Transverse colon (tissue), 4 donors: ENCODE data around the gene TBC1D12. TPM values are rescaled to one million over a fixed set of nuclear protein-coding genes. Genes with fewer than 3 reads are reported as not detected.

Source experiments
- DNase-seq: peaks from one replicate; pipeline ENCODE4 v3.0.0-alpha.2; 2019
- H3K27ac ChIP-seq, 4 donors: fragments of 200-600 bp; sonication (generic); 2 replicates each; pipeline ENCODE4 v1.5.1; 2016 to 2018; ENCODE audit warnings: inconsistent platforms in 4 of 4
- H3K27me3 ChIP-seq: fragments of 200-600 bp; sonication (generic); 2 replicates; pipeline ENCODE4 v1.5.1; 2017; ENCODE audit warnings: inconsistent platforms
- H3K36me3 ChIP-seq, 4 donors: fragments of 200-600 bp; sonication (generic); 2 replicates each; pipeline ENCODE4 v1.5.1; 2017 to 2019; ENCODE audit warnings: inconsistent platforms in 4 of 4
- H3K4me1 ChIP-seq, 4 donors: fragments of 200-600 bp; sonication (generic); 2 replicates each; pipeline ENCODE4 v1.5.1; 2017 to 2020; ENCODE audit warnings: inconsistent platforms in 4 of 4
- H3K4me3 ChIP-seq, 4 donors: fragments of 200-600 bp; sonication (generic); 1 replicate in 1 of 4; 2 replicates in 3 of 4; pipeline versions ENCODE4 v1.5.1 to v1.6.1; 2017 to 2019; ENCODE audit warnings: inconsistent platforms in 4 of 4
- H3K9me3 ChIP-seq, 2 donors: fragments of 200-600 bp; sonication (generic); 2 replicates each; pipeline ENCODE4 v1.5.1; 2017 to 2019; ENCODE audit warnings: inconsistent platforms in 2 of 2
- EP300 ChIP-seq: sonication (generic); formaldehyde crosslinking; IDR thresholded peaks from one replicate; pipeline ENCODE4 v1.6.1; 2017; ENCODE audit warnings: antibody characterized with exemption, low read depth
- POLR2A ChIP-seq: fragments of 450-650 bp; IDR thresholded peaks from one replicate; pipeline ENCODE4 v1.6.1; 2016; ENCODE audit warnings: antibody characterized with exemption, mild to moderate bottlenecking, moderate library complexity
- POLR2AphosphoS5 ChIP-seq, 3 donors: sonication (generic); formaldehyde crosslinking; IDR thresholded peaks; one replicate each; pipeline ENCODE4 v1.6.1; 2016; ENCODE audit warnings: antibody characterized with exemption in 3 of 3
- whole genome bisulfite sequencing, 2 donors: methylation state at CpG; one replicate each; pipeline ENCODE4 v1.1.5; 2018; ENCODE audit warnings: low coverage in 1 of 2; 5-methylcytosine and 5-hydroxymethylcytosine counted together
- in situ Hi-C, 4 donors: fragments of 200-750 bp; cut with MboI; loops; one replicate each; pipeline versions ENCODE4 v1.15.0 to v1.15.1; 2017; ENCODE audit warnings: low sequenced_read_pairs in 3 of 4, low pct_ligation_motif_present in 1 of 4, low pct_unique_long_range_greater_than_20kb in 1 of 4
- intact Hi-C: fragments of 100-400 bp; cut with DNase I; formaldehyde crosslinking; loops from one replicate; pipeline ENCODE4 v1.15.1; 2023; ENCODE audit warnings: low total_unique reads
- total RNA-seq, 4 donors: library from RNA; depleted of rRNA; stranded (reverse); fragments of >200 nt; gene quantifications; one replicate each; pipeline ENCODE4 v1.1.0, GENCODE V29; 2016
- TF ChIP-seq, protein P1 (sequence below), 5 experiments: fragments of 200-600 bp in 3 of 5; fragments of 450-650 bp in 2 of 5; sonication (generic) in 3 of 5; IDR thresholded peaks; 1 replicate in 2 of 5; 2 replicates in 3 of 5; pipeline ENCODE4 v1.5.1; 2016 to 2017; ENCODE audit warnings: antibody characterized with exemption in 5 of 5, inconsistent platforms in 3 of 5, mild to moderate bottlenecking in 2 of 5, moderate library complexity in 1 of 5

TBC1D12 gene
- total RNA-seq, 4 donors from 2014 or later: 27.2 to 58.0 (median 38.0) TPM

GRCh38 chr10:94461503-94461902 is 59.2 kb downstream of the TBC1D12 start:
- in situ Hi-C loops: no loop called here
- TF ChIP-seq EP300 (no peak), POLR2AphosphoS5 (IDR thresholded peaks at IDR 0.05) (no peak), POLR2A (no peak)
- TF ChIP-seq, protein P1, sequence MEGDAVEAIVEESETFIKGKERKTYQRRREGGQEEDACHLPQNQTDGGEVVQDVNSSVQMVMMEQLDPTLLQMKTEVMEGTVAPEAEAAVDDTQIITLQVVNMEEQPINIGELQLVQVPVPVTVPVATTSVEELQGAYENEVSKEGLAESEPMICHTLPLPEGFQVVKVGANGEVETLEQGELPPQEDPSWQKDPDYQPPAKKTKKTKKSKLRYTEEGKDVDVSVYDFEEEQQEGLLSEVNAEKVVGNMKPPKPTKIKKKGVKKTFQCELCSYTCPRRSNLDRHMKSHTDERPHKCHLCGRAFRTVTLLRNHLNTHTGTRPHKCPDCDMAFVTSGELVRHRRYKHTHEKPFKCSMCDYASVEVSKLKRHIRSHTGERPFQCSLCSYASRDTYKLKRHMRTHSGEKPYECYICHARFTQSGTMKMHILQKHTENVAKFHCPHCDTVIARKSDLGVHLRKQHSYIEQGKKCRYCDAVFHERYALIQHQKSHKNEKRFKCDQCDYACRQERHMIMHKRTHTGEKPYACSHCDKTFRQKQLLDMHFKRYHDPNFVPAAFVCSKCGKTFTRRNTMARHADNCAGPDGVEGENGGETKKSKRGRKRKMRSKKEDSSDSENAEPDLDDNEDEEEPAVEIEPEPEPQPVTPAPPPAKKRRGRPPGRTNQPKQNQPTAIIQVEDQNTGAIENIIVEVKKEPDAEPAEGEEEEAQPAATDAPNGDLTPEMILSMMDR (IDR thresholded peaks at IDR 0.05): no peak
- Histone ChIP-seq H3K4me1 (no peaks in the 10 kb centered on the region), H3K9me3 (no peaks in the 10 kb centered on the region), H3K27me3 (no peaks in the 10 kb centered on the region), H3K4me3 (no peak overlapping the region), H3K36me3 (peaks cover 0 to 10% (median 0%) of the 10 kb centered on the region in 4 donors), H3K27ac (no peak overlapping the region)
- 94 to 100% methylated on average over 1 of the region's 1 CpG for WGBS, 2 donors
- DNase-seq: no peak
- intact Hi-C loops: no loop called here

DNA sequence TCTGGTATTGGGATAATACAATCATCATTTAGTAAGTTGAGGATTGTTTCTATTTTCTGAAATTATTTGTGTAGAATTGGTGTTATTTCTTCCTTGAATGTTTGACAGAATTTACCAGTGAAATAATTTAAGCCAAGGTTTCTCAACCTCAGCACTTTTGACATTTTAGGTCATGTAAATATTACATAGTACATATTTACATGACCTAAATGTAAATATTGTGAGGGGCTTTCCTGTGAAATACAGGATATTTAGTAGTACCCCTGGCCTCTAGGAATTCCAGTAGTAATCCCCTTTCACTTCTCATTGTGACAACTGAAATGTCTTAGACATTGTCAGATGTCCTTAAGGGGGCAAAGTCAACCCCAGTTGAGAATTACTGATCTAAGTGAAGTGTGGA is 59.8 kb downstream of the TBC1D12 start:
- Histone ChIP-seq H3K36me3 (peaks cover 0 to 10% (median 0%) of the 10 kb centered on the region in 4 donors), H3K4me1 (no peaks in the 10 kb centered on the region), H3K4me3 (no peak overlapping the region), H3K27me3 (no peaks in the 10 kb centered on the region), H3K9me3 (no peaks in the 10 kb centered on the region), H3K27ac (no peak overlapping the region)
- intact Hi-C loops (no loop called here), in situ Hi-C loops (no loop called here)
- DNase-seq: no peak
- TF ChIP-seq POLR2A (no peak), EP300 (no peak), POLR2AphosphoS5 (IDR thresholded peaks at IDR 0.05) (no peak)
- TF ChIP-seq, protein P1 (IDR thresholded peaks at IDR 0.05): no peak

DNA sequence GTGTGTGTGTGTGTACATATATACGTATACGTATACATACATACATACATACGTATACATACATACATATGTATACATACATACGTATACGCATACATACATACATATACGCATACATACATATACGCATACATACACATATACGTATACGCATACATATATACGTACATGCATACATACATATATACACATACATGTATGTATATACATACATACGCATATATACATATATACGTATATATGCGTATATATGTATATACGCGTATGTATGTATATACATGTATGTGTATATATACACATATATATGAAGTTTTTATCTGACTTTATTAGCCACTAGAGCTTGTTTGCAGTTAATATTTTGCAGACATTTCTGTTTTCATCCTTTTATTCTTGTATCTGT is 63.3 kb downstream of the TBC1D12 start:
- WGBS, 2 donors: 90 to 94% methylated on average over 15 of the region's 15 CpGs
- TF ChIP-seq EP300 (no peak), POLR2A (no peak), POLR2AphosphoS5 (IDR thresholded peaks at IDR 0.05) (no peak)
- TF ChIP-seq, protein P1 (IDR thresholded peaks at IDR 0.05): no peak

GRCh38 chr10:94481410-94481809 is 79.1 kb downstream of the TBC1D12 start:
- no peaks in the 10 kb centered on the region for H3K27me3 ChIP-seq
- in situ Hi-C loops: no loop called here

More for the DNA sequence above, 63.3 kb downstream of the TBC1D12 start:
- DNase-seq: no peak
- intact Hi-C loops: no loop called here
- in situ Hi-C loops: no loop called here
- H3K27me3 ChIP-seq: no peaks in the 10 kb centered on the region
- no peak overlapping the region for H3K4me3 ChIP-seq
- H3K27ac ChIP-seq: no peak overlapping the region
- no peaks in the 10 kb centered on the region for H3K36me3 ChIP-seq
- no peaks in the 10 kb centered on the region for H3K4me1 ChIP-seq
- no peaks in the 10 kb centered on the region for H3K9me3 ChIP-seq

DNA sequence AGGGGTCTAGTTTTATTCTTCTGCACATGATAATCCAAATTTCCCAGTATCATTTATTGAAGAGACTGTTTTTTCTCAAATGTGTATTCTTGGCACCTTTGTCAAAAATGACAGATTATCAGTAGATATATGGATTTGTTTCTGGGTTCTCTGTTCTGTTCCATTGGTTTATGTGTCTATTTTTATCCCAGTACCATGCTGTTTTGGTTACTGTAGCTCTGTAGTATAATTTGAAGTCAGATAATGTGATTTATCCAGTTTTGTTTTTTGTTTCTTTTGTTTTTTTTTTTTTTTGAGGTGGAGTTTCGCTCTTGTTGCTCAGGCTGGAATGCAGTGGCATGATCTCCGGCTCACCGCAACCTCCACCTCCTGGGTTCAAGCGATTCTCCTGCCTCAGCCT is 81.6 kb downstream of the TBC1D12 start:
- Histone ChIP-seq H3K9me3 (peaks cover 3 to 15% of the 10 kb centered on the region in 2 donors), H3K27ac (no peak overlapping the region), H3K27me3 (no peaks in the 10 kb centered on the region), H3K4me3 (no peak overlapping the region), H3K36me3 (peaks cover 0 to 8% (median 3%) of the 10 kb centered on the region in 4 donors), H3K4me1 (no peaks in the 10 kb centered on the region)
- intact Hi-C loops: no loop called here
- DNase-seq: no peak
- 89 to 99% methylated on average over 4 of the region's 4 CpGs for WGBS, 2 donors
- in situ Hi-C loops: no loop called here
- TF ChIP-seq POLR2A (no peak), POLR2AphosphoS5 (IDR thresholded peaks at IDR 0.05) (no peak), EP300 (no peak)
- TF ChIP-seq, protein P1 (IDR thresholded peaks at IDR 0.05): no peak

More at GRCh38 chr10:94481410-94481809, 79.1 kb downstream of the TBC1D12 start:
- peaks cover 0 to 3% (median 0%) of the 10 kb centered on the region in 4 donors for H3K4me1 ChIP-seq
- H3K27ac ChIP-seq: no peak overlapping the region
- intact Hi-C loops: no loop called here
- no peak for TF ChIP-seq POLR2A
- TF ChIP-seq POLR2AphosphoS5 (IDR thresholded peaks at IDR 0.05): no peak
- peaks cover 0 to 12% (median 3%) of the 10 kb centered on the region in 4 donors for H3K36me3 ChIP-seq
- H3K4me3 ChIP-seq: no peak overlapping the region
- H3K9me3 ChIP-seq: peaks cover 3 to 12% of the 10 kb centered on the region in 2 donors
- DNase-seq: no peak
